NCI-H1048 (cell line): Measurements from ENCODE around the gene TNFRSF19.
"Not testable (repeated sequence)": the region's sequence is repeated elsewhere in the genome, so short reads cannot be mapped to it uniquely, and the experiment has no call there.

Source experiments
- DNase-seq: peaks from one replicate; lab custom pipeline; 2025; lab: John Stamatoyannopoulos, UW

The TNFRSF19 gene

GRCh38 chr13:23654111-23655110 lies 84.2 kb downstream of the TNFRSF19 start:
- no peak for DNase-seq

- no peak for DNase-seq
Observed at GRCh38 chr13:23655321-23655720, 85.1 kb downstream of the TNFRSF19 start.

DNA sequence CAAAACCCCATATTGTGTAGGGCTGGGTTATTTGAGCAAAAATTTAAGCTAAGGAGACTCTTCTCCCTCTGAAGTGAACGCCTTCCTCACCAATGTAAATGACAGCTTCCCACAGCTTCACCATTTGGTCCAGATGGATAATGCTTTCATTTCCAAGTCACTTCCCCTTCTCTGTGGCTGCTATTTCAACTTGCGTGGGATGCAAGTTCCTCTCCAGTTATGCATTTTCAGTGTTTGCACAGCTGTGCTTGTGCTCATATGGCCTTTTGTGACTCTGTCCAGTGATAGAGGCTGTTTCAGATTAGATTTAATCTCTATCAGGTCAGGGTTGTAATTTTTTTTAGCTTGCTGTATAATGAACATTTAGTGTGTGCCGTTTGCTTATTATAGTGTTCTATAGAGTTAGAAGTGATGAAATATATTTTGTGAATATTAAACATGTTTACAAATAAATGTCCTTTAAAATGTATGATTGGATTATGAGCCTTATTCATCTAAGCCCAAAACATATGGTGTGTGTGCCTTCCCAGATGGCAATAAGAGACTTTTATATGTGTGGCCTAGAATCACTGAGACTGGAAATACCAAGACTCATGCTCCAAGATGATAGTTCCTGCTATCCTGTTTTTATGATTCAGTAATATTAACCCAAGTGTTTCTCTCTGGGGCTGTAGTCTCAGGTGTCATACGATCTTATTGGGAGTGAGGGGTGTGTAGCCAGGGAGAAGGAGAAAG lies 86.6 kb downstream of the TNFRSF19 start:
- no peak for DNase-seq

GRCh38 chr13:23658929-23659541 lies 88.8 kb downstream of the TNFRSF19 start:
- DNase-seq: no peak

DNA sequence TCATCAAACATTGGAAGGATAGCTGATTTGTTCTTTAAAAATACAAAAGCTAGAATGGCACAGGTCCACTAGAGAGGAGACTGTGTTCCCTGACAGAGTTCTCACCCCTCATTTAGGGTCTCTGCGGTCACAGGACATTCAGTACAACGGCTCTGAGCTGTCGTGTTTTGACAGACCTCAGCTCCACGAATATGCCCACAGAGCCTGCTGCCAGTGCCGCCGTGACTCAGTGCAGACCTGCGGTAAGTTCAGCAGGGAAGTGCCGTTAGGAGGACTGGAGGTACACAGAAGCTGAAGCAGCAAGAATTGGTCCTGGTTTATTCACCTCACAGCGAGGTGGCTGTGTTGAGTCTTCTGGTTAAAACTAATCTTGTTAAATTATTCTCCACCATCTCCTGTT lies 90.0 kb downstream of the TNFRSF19 start:
- no peak for DNase-seq

- no peak for DNase-seq
Observed at GRCh38 chr13:23666582-23666981, 96.4 kb downstream of the TNFRSF19 start.

DNA sequence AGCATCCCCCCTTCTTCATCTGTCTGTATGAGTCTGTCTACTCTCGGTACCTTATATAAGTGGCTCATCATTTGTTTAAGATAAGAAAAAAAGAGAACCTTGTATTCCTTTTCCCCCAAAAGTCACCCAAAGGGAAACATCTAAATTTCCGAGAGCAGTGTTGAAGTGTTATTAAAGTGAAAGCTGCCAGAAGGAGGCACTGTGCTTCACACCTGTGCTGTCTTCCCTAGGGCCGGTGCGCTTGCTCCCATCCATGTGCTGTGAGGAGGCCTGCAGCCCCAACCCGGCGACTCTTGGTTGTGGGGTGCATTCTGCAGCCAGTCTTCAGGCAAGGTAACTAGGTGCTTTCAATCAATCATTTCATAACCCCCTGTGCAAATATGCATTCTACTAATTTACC lies 97.5 kb downstream of the TNFRSF19 start:
- DNase-seq: no peak

DNA sequence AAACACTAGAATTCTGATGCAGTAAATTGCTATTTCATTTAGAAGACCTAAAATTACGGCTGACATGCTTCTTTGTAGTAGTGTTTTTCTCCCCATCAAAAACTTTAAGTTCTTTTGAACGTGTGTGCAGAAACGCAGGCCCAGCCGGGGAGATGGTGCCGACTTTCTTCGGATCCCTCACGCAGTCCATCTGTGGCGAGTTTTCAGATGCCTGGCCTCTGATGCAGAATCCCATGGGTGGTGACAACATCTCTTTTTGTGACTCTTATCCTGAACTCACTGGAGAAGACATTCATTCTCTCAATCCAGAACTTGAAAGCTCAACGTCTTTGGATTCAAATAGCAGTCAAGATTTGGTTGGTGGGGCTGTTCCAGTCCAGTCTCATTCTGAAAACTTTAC lies 98.3 kb downstream of the TNFRSF19 start:
- no peak for DNase-seq

- DNase-seq: no peak
Observed at GRCh38 chr13:23670793-23671192, 100.6 kb downstream of the TNFRSF19 start.

- DNase-seq: no peak
Observed at GRCh38 chr13:23671377-23671776, 101.2 kb downstream of the TNFRSF19 start.

GRCh38 chr13:23671897-23672296 lies 101.7 kb downstream of the TNFRSF19 start:
- DNase-seq: no peak

DNA sequence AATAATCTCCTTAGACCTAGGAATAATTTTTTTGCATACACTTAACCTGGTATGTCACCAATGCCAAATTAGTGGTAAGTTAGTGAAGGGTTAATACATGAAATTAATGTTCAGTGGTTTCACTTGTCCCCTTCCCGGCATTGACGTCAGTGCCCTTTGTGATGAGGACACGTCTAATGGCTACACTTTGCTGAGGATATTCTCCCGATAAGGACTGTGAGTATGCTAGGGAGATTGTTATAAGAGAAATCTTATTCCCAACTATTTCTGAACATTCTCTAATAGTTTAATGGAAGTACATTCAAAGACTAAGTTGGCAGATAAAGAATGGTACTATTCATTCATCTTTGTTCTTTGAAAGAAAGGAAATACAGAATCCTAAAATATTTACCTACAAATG lies 102.4 kb downstream of the TNFRSF19 start:
- DNase-seq: no peak

- no peak for DNase-seq
Observed at GRCh38 chr13:23673354-23673753, 103.1 kb downstream of the TNFRSF19 start.

GRCh38 chr13:23673867-23674605 lies 103.8 kb downstream of the TNFRSF19 start:
- no peak for DNase-seq

DNA sequence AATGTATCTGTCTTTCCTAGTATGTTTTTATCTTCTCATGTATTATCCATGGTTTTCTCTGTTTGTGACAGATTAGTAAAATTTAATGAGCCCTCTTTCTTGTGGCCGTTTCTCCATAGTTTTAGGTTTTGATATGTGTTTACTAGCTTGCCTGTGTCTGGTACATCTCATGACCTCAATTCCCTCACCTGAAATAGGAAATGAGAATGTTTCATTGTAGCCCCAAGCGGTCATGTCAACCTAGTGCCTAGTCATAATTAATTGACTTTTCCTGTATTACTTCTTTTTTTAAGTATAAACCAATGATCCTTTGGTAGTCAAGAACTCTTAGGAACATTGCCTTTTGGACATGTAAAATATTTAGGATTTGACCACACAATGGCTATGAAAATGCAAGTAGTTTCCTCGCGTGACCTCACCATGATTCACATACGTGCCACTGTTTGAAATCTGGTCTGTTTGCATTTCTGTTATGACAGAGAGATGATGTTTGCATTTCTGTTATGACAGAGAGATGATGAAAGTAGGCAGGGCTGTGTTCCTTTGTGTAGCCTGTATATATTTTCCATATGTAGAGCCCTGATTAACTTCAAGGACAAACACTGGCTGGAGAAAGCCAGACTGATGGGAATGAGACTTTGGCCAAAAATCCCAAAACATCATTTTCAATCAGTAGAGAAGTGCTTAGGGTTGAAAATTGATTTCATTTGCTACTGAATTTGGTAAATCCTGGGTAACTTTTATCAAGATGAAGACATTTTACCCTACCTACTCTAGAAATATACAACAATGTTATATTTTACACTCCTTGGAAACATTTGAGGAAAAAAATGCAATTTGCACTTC lies 104.8 kb downstream of the TNFRSF19 start:
- no peak for DNase-seq

DNA sequence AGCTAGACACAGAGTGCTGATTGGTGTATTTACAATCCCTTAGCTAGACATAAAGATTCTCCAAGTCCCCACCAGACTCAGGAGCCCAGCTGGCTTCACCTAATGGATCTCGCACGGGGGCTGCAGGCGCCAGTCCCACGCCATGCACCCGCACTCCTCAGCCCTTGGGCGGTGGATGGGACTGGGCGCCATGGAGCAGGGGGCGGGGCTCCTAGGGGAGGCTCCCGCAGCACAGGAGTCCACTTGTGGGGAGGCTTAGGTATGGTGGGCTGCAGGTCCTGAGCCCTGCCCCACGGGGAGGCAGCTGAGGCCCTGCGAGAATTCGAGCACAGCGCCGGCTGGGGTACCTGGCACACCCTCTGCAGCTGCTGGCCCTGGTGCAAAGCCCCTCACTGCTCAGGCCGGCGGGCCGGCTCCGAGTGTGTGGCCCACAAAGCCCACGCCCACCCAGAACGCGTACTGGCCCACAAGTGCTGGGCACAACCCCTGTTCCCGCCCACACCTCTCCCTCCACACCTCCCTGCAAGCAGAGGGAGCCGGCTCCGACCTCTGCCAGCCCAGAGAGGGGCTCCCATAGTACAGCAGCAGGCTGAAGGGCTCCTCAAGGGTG lies 107.6 kb downstream of the TNFRSF19 start:
- not testable (repeated sequence) for DNase-seq

DNA sequence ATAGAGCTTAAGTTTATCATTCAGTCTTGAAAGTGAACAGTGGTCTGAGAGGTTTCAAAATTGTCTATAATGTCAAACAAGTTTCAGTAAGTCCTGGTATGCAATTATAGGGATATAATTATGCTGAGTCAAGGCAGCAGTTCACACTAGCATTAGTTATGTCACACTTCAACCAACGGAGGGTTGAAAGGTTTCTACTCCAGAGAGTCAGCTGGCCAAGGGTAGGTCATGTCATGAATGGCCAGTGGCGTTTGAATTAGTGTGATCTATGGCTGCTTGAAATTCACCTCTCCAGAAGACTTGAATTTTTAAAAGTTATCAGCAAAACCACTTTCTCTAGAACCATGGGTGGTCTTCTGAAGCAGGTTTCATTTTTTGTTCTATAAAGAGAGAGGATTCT lies 108.6 kb downstream of the TNFRSF19 start:
- no peak for DNase-seq

DNA sequence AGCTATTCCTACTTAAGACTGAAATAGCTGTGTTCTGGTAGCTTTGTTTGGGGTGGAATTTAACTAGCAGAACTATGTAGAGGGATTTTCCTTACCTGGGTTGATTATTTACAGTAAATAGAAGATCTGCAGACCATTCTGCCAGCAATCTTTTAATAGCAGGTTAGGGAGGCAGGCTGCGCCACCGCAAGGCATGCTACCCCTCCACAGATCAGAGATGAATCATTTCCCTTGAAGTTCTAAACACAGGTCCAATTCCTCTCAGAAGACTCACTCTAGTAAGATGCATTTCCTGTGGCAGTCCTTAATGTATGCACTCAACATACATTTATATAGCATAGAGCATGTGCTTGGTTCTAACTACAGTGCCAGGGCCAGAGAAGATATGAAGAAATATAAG lies 109.0 kb downstream of the TNFRSF19 start:
- no peak for DNase-seq

DNA sequence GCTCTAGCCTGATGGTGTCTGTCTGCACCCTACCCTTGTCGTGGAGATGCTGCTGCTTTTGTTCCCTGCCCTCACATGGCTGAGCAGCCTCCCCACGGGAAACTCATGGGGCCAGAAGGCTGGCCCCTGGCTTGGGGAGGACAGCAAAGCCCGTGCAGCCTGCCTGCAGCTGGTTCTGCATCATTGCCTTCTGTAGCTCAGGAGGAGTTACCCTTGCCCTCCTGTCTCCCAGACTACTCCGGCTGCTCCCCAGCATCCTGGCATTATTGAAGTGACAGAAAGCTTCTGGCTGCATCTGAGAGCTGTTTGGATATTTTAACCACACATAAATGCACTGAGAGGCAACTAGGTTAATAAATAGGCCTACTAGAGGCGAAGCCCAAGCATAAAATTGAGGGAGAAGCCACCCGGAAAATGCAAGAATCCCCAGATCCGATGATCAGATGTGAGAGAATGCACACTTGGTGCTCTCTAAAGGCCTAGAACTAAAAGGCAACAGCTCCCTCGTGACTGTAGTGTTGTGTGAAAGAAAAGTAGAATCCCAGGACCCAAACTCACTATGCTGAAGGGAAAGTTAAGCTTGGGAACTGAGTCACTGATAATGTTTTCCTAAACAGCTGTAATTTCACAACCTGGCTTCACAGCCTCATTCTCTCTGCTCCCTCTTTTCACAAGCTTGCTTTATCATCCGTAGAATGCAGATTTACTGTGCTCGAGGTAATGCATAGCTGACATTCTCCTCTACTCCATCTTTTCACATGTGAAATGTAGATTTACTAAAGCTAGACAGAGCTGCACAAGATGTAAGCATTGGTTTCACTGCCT lies 110.8 kb downstream of the TNFRSF19 start:
- DNase-seq: no peak

DNA sequence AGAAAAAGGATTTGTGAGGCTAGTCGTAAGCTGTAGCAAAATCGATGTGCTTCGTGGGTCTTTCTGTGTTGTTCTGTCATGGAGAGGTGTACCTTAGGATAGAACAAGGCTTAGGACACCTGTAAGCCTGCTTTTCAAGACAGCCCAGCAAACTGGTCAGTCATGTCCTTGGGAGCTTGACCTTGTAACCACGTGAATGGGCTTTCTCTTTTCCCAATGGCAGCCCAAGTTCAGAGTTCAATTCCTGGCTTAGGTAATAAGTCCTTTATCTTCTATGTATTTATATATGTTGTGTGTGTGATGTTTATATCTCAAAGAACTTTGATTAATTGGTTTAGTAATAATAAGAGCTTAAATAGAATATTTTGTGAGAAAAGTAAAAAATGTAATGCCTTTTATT lies 112.9 kb downstream of the TNFRSF19 start:
- no peak for DNase-seq
